HepG2 (cell line): ENCODE data around the gene CELF4. TPM values are rescaled to one million over a fixed set of nuclear protein-coding genes. Genes with fewer than 3 reads are reported as not detected.

Experiments
- ATAC-seq: fragments of 200-7000 bp; cut with Tn5 transposase; 3 replicates; pipeline ENCODE4 v1.9.1; 2020; ENCODE audit warnings: mild to moderate bottlenecking, moderate library complexity
- BruUV-seq: library from RNA; stranded (reverse); fragments of 400-500 nt; replicated peaks from 2 replicates; lab custom pipeline; 2021; lab: Mats Ljungman, UMichigan
- CTCF ChIA-PET: fragments of 300-600 bp; formaldehyde crosslinking; extraction: SDS; loops from one replicate; lab custom pipeline; 2021; ENCODE audit warnings: low total read pairs, inconsistent platforms, low intra/inter-chr PET ratio; lab: Yijun Ruan, JAX
- POLR2A ChIA-PET: fragments of 350-600 bp; sonication (Branson Sonifier 250); formaldehyde crosslinking; loops from one replicate; lab custom pipeline; 2020; ENCODE audit warnings: antibody characterized with exemption, inconsistent platforms; lab: Yijun Ruan, JAX
- DNase-seq: peaks from one replicate; pipeline ENCODE4 v3.0.0-alpha.2; 2015; ENCODE audit warnings: low spot score
- FAIRE-seq: peaks from 3 replicates; lab custom pipeline; 2011; peaks lifted over from hg19 to GRCh38; lab: Jason Lieb, UNC
- H2AFZ ChIP-seq: one replicate; pipeline ENCODE4 v1.6.1; 2011; ENCODE audit warnings: low read length, inconsistent platforms
- H3K27ac ChIP-seq: fragments of 300-600 bp; 3 replicates; pipeline ENCODE4 v1.8.0; 2011; ENCODE audit warnings: mixed run types, mild to moderate bottlenecking, mixed read lengths, low read length, inconsistent platforms; ENCODE audit not compliant: insufficient read depth; ENCODE audit errors: extremely low read length
- H3K27me3 ChIP-seq, 2 experiments: fragments of 200-600 bp in 1 of 2; 2 replicates in 1 of 2; 3 replicates in 1 of 2; pipeline versions ENCODE4 v1.6.0 to v1.8.0; 2011; ENCODE audit warnings: low read length in 2 of 2, mild to moderate bottlenecking in 2 of 2, moderate library complexity in 2 of 2, inconsistent platforms in 1 of 2; ENCODE audit not compliant: insufficient read depth in 2 of 2, control insufficient read depth in 1 of 2
- H3K36me3 ChIP-seq, 2 experiments: fragments of 200-600 bp in 1 of 2; replicated peaks in 1 of 2; 2 replicates in 1 of 2; 3 replicates in 1 of 2; pipeline versions ENCODE4 v1.5.1 to v1.8.0; 2011; ENCODE audit warnings: low read length in 2 of 2, inconsistent platforms in 1 of 2; ENCODE audit not compliant: insufficient read depth in 2 of 2, control insufficient read depth in 1 of 2
- H3K4me1 ChIP-seq: 2 replicates; pipeline ENCODE4 v1.5.1; 2012; ENCODE audit warnings: low read length, inconsistent platforms; ENCODE audit not compliant: insufficient read depth
- H3K4me2 ChIP-seq: 2 replicates; pipeline ENCODE4 v1.6.0; 2011; ENCODE audit warnings: low read depth, low read length, inconsistent platforms
- H3K4me3 ChIP-seq, 3 experiments: fragments of 200-600 bp in 1 of 3; sonication (generic), shearing (Covaris generic) in 1 of 3; replicated peaks in 1 of 3; 2 replicates each; pipeline ENCODE4 v1.5.1; 2011 to 2016; ENCODE audit warnings: low read length in 3 of 3, inconsistent platforms in 2 of 3, low read depth in 2 of 3, mild to moderate bottlenecking in 2 of 3, control low read depth in 1 of 3, mixed read lengths in 1 of 3; ENCODE audit not compliant: insufficient read depth in 1 of 3
- H3K79me2 ChIP-seq: one replicate; pipeline ENCODE4 v1.6.1; 2011; ENCODE audit warnings: low read length, inconsistent platforms; ENCODE audit not compliant: insufficient read depth
- H3K9ac ChIP-seq: 2 replicates; pipeline ENCODE4 v1.6.0; 2011; ENCODE audit warnings: mild to moderate bottlenecking, low read depth, low read length, inconsistent platforms; ENCODE audit not compliant: insufficient read depth
- H3K9me3 ChIP-seq: 2 replicates; pipeline ENCODE4 v1.5.1; 2012; ENCODE audit warnings: mild to moderate bottlenecking, low read length
- H4K20me1 ChIP-seq: 2 replicates; pipeline ENCODE4 v1.6.0; 2011; ENCODE audit warnings: inconsistent platforms, mild to moderate bottlenecking, low read length, moderate library complexity; ENCODE audit not compliant: insufficient read depth
- ETS1 ChIP-seq: sonication (generic); formaldehyde crosslinking; IDR thresholded peaks from 2 replicates; pipeline ENCODE4 v1.4.0; 2020; ENCODE audit warnings: missing genetic modification reagents
- IKZF4 ChIP-seq: sonication (generic); formaldehyde crosslinking; IDR thresholded peaks from 2 replicates; pipeline ENCODE4 v1.5.1; 2020; ENCODE audit warnings: borderline replicate concordance, mild to moderate bottlenecking, low read depth, missing genetic modification reagents; ENCODE audit errors: not compliant biosample characterization
- KLF13 ChIP-seq: sonication (generic); formaldehyde crosslinking; IDR thresholded peaks from 2 replicates; pipeline ENCODE4 v1.4.0; 2020; ENCODE audit warnings: mild to moderate bottlenecking, missing genetic modification reagents
- LCORL ChIP-seq, 2 experiments: fragments of 450-650 bp in 1 of 2; sonication (generic) in 1 of 2; formaldehyde crosslinking in 1 of 2; IDR thresholded peaks; 2 replicates each; pipeline versions ENCODE4 v1.5.0 to v1.6.1; 2017 to 2020; ENCODE audit warnings: antibody characterized with exemption in 1 of 2, missing genetic modification reagents in 1 of 2
- ZBTB34 ChIP-seq: sonication (generic); formaldehyde crosslinking; IDR thresholded peaks from 2 replicates; pipeline ENCODE4 v1.8.0; 2022; ENCODE audit warnings: mild to moderate bottlenecking, missing genetic modification reagents
- ZNF10 ChIP-seq: sonication (generic); formaldehyde crosslinking; IDR thresholded peaks from 2 replicates; pipeline ENCODE4 v1.4.0; 2020; ENCODE audit warnings: mild to moderate bottlenecking, low read depth, missing genetic modification reagents, borderline replicate concordance
- WGBS: methylation state at CpG from one replicate; pipeline ENCODE4 v1.1.6; 2017; ENCODE audit warnings: low lambda C conversion rate; 5-methylcytosine and 5-hydroxymethylcytosine counted together
- in situ Hi-C: cut with HindIII; loops from 2 replicates; pipeline ENCODE4 v1.10.0; 2017; ENCODE audit warnings: low pct_unique_long_range_greater_than_20kb; ENCODE audit not compliant: extremely low pct_ligation_motif_present
- intact Hi-C: fragments of 100-400 bp; cut with micrococcal nuclease; formaldehyde crosslinking; loops from one replicate; pipeline ENCODE4 v1.10.0; 2022; ENCODE audit not compliant: unreplicated experiment
- polyA plus RNA-seq, 8 experiments: library from polyadenylated mRNA; depleted of rRNA in 3 of 8; stranded (reverse) in 7 of 8; unstranded in 1 of 8; fragments of >200 nt; fragmentation: Illumina TruSeq in 4 of 8; extraction: Trizol in 4 of 8; gene quantifications; 2 replicates each; pipeline versions ENCODE4 v1.2.1 to v1.2.3, GENCODE V29; 2011 to 2016; ENCODE audit warnings: low read depth in 4 of 8, missing spikeins in 1 of 8, mixed read lengths in 1 of 8; ENCODE audit not compliant: insufficient read depth in 1 of 8
- total RNA-seq, 5 experiments: library from RNA; depleted of rRNA; stranded (reverse); fragments of >200 nt; fragmentation: Illumina TruSeq; extraction: Trizol; gene quantifications; 2 replicates each; pipeline ENCODE4 v1.2.3, GENCODE V29; 2016; ENCODE audit warnings: low read depth in 1 of 5

The CELF4 gene
- total and polyA plus RNA-seq, 2 of the 13 experiments (the other 11 are each of a cell fraction or from before 2014, with no cell fraction given) = not detected

GRCh38 chr18:37276111-37276890, 289.3 kb downstream of the CELF4 start:
- H3K79me2 ChIP-seq = no peaks in the 10 kb centered on the region
- H2AFZ ChIP-seq = no peak overlapping the region
- H3K4me1 ChIP-seq = no peaks in the 10 kb centered on the region
- no peaks in the 10 kb centered on the region for H4K20me1 ChIP-seq
- no peak overlapping the region for H3K4me2 ChIP-seq
- ChIA-PET POLR2A (no interaction called here), CTCF (no interaction called here)
- no TSS peak for BruUV-seq
- no peak overlapping the region for H3K9ac ChIP-seq
- no peak overlapping the region for H3K27ac ChIP-seq
- WGBS = 19% methylated on average over 9 of the region's 10 CpGs
- peaks cover 3 to 4% of the 10 kb centered on the region in 2 experiments; a peak in 3 of 5 replicates for H3K27me3 ChIP-seq
- TF ChIP-seq ZNF10 (CRISPR knock-in tag) (no peak), LCORL (IDR thresholded peaks at IDR 0.05) (no peak), LCORL (CRISPR knock-in tag; IDR thresholded peaks at IDR 0.05) (no peak), IKZF4 (CRISPR knock-in tag) (no peak), ETS1 (CRISPR knock-in tag) (no peak), ZBTB34 (no peak), KLF13 (CRISPR knock-in tag) (no peak)
- ATAC-seq (no peak), DNase-seq (no peak), FAIRE-seq (no peak)
- H3K9me3 ChIP-seq = no peaks in the 10 kb centered on the region
- in situ Hi-C loops (no loop called here), intact Hi-C loops (no loop called here)
- H3K36me3 ChIP-seq = no peaks in the 10 kb centered on the region
- H3K4me3 ChIP-seq = no peak overlapping the region
